GM21515 (cell line): ENCODE measurements around the gene NTPCR.
"Not testable (repeated sequence)": the region's sequence is repeated elsewhere in the genome, so short reads cannot be mapped to it uniquely, and the experiment has no call there.

Source experiments
- ATAC-seq: cut with Tn5 transposase; IDR thresholded peaks from one replicate; pipeline ENCODE4 v1.9.1; 2021; ENCODE audit not compliant: unreplicated experiment

NTPCR gene

GRCh38 chr1:232983375-232983774 is 33.0 kb downstream of the NTPCR start:
- ATAC-seq: no peak

GRCh38 chr1:232983817-232984567 is 33.6 kb downstream of the NTPCR start:
- no peak for ATAC-seq

GRCh38 chr1:232984577-232985425 is 34.4 kb downstream of the NTPCR start:
- ATAC-seq: no peak

- ATAC-seq: no peak
Observed at GRCh38 chr1:232985882-232986526, 35.6 kb downstream of the NTPCR start.

GRCh38 chr1:232986527-232986922 is 36.1 kb downstream of the NTPCR start:
- ATAC-seq: no peak

GRCh38 chr1:232987046-232987773 is 36.8 kb downstream of the NTPCR start:
- no peak for ATAC-seq

GRCh38 chr1:232987774-232988140 is 37.3 kb downstream of the NTPCR start:
- ATAC-seq: no peak

- ATAC-seq: no peak
Observed at GRCh38 chr1:232988572-232989040, 38.2 kb downstream of the NTPCR start.

- ATAC-seq: no peak
Observed at GRCh38 chr1:232990176-232991128, 40.0 kb downstream of the NTPCR start.

GRCh38 chr1:232991238-232991637 is 40.8 kb downstream of the NTPCR start:
- no peak for ATAC-seq

- ATAC-seq: no peak
Observed at GRCh38 chr1:232992227-232992626, 41.8 kb downstream of the NTPCR start.

GRCh38 chr1:232993555-232993954 is 43.1 kb downstream of the NTPCR start:
- no peak for ATAC-seq

GRCh38 chr1:232995189-232995588 is 44.8 kb downstream of the NTPCR start:
- ATAC-seq: no peak

GRCh38 chr1:232996143-232996542 is 45.7 kb downstream of the NTPCR start:
- ATAC-seq: no peak

- no peak for ATAC-seq
Observed at GRCh38 chr1:232998138-232998537, 47.7 kb downstream of the NTPCR start.

GRCh38 chr1:232998646-232999045 is 48.2 kb downstream of the NTPCR start:
- ATAC-seq: no peak

GRCh38 chr1:232999956-233000625 is 49.7 kb downstream of the NTPCR start:
- no peak for ATAC-seq

GRCh38 chr1:233003638-233004037 is 53.2 kb downstream of the NTPCR start:
- not testable (repeated sequence) for ATAC-seq

- no peak for ATAC-seq
Observed at GRCh38 chr1:233004451-233004850, 54.0 kb downstream of the NTPCR start.
